ENCODE measurements around the gene TMED10. TPM values are rescaled to one million over a fixed set of nuclear protein-coding genes. Genes with fewer than 3 reads are reported as not detected.

TMED10 gene
- total and polyA plus RNA-seq, 4 donors, result 79.5 to 398 (median 274) TPM

DNA sequence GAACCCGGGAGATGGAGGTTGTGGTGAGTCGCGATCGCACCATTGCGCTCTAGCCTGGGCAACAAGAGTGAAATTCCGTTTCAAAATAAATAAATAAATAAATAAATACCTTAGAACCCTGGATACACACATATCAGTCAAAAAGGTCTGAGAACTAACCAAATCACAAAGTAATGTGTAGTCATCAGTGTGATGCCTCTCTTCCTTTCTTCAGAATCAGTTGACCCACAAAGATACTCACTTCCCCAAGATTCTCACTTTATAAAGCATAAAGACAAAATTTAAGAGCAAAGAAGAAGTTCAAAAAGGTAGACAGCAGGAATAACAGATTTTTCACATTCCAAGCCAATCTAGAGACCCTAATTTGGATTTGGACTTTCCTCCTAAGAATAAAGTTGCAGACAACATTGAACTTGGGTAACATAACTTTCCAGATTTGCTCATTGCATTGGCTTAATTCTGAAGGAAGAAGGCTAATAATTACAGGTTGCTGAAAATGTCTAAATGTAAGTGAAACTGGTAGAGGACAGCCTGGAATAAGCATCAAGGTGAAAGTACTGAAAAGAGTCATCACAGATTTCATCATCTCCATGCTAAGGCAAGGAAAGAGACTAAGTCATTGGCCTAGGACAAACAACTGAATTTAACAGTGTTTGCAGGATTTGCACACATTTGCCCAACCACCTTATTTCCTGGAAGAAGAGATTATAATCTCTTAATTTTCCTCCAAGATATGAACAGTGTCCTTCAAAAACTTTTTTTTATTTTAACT, 17.4 kb downstream of the TMED10 start:
- no peaks in the 10 kb centered on the region for H3K27me3 ChIP-seq (ENCODE audit: control insufficient read depth in 3 of 3, insufficient read depth in 3 of 3, low read length in 2 of 3)
- H3K9me3 ChIP-seq (ENCODE audit: control insufficient read depth in 4 of 4, insufficient read depth in 3 of 4, low read length in 3 of 4), result no peaks in the 10 kb centered on the region
- H3K4me1 ChIP-seq (ENCODE audit: control insufficient read depth in 5 of 5, insufficient read depth in 5 of 5, low read length in 5 of 5), result peaks cover 0 to 16% (median 0%) of the 10 kb centered on the region in 5 donors
- no peak overlapping the region for H3K9ac ChIP-seq (ENCODE audit: insufficient read depth in 1 of 2, low read length in 2 of 2)
- TF ChIP-seq, protein P1, sequence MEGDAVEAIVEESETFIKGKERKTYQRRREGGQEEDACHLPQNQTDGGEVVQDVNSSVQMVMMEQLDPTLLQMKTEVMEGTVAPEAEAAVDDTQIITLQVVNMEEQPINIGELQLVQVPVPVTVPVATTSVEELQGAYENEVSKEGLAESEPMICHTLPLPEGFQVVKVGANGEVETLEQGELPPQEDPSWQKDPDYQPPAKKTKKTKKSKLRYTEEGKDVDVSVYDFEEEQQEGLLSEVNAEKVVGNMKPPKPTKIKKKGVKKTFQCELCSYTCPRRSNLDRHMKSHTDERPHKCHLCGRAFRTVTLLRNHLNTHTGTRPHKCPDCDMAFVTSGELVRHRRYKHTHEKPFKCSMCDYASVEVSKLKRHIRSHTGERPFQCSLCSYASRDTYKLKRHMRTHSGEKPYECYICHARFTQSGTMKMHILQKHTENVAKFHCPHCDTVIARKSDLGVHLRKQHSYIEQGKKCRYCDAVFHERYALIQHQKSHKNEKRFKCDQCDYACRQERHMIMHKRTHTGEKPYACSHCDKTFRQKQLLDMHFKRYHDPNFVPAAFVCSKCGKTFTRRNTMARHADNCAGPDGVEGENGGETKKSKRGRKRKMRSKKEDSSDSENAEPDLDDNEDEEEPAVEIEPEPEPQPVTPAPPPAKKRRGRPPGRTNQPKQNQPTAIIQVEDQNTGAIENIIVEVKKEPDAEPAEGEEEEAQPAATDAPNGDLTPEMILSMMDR (IDR thresholded peaks at IDR 0.05; ENCODE audit: control extremely low read depth, extremely low read depth), result no peak
- no peak overlapping the region for H3K4me3 ChIP-seq
- 97 to 99% methylated on average over 6 of the region's 6 CpGs for WGBS, 2 donors
- peaks cover 0 to 7% (median 3%) of the 10 kb centered on the region in 4 donors for H3K36me3 ChIP-seq (ENCODE audit: control insufficient read depth in 4 of 4, insufficient read depth in 4 of 4, low read length in 4 of 4)
- no peak for ATAC-seq (ENCODE audit: insufficient read depth, low FRiP score)
- DNase-seq, result no peak
- no peak overlapping the region for H3K27ac ChIP-seq (ENCODE audit: low read depth in 1 of 2, low read length in 1 of 2)

DNA sequence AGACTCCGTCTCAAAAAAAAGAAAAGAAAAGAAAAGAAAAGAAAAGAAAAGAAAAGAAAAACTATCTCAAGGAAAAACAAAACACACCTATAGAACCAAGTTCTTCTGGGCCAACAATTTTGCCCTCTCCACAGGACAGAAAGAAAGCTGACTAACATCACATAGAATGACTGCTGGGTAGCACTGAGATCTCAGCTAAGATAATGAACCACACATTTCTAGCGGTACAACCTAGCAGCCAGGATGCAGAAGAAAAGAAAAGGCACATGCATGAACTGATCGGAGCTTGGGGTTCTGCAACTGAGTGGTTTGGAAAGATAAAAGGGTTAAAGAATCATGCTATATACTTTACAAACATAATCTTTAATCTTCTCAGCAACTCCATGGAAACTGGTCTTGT, 19.5 kb downstream of the TMED10 start:
- no peak overlapping the region for H3K4me3 ChIP-seq
- H3K27ac ChIP-seq (ENCODE audit: low read depth in 1 of 2, low read length in 1 of 2), result no peak overlapping the region
- no peak overlapping the region for H3K9ac ChIP-seq (ENCODE audit: insufficient read depth in 1 of 2, low read length in 2 of 2)
- no peak for DNase-seq
- H3K9me3 ChIP-seq (ENCODE audit: control insufficient read depth in 4 of 4, insufficient read depth in 3 of 4, low read length in 3 of 4), result no peaks in the 10 kb centered on the region
- H3K27me3 ChIP-seq (ENCODE audit: control insufficient read depth in 3 of 3, insufficient read depth in 3 of 3, low read length in 2 of 3), result no peaks in the 10 kb centered on the region
- TF ChIP-seq, protein P1 (IDR thresholded peaks at IDR 0.05; ENCODE audit: control extremely low read depth, extremely low read depth), result no peak
- no peak for ATAC-seq (ENCODE audit: insufficient read depth, low FRiP score)
- H3K4me1 ChIP-seq (ENCODE audit: control insufficient read depth in 5 of 5, insufficient read depth in 5 of 5, low read length in 5 of 5), result peaks cover 0 to 14% (median 0%) of the 10 kb centered on the region in 5 donors
- peaks cover 0 to 7% (median 0%) of the 10 kb centered on the region in 4 donors for H3K36me3 ChIP-seq (ENCODE audit: control insufficient read depth in 4 of 4, insufficient read depth in 4 of 4, low read length in 4 of 4)
- 65 to 75% methylated on average over 3 of the region's 3 CpGs for WGBS, 2 donors

DNA sequence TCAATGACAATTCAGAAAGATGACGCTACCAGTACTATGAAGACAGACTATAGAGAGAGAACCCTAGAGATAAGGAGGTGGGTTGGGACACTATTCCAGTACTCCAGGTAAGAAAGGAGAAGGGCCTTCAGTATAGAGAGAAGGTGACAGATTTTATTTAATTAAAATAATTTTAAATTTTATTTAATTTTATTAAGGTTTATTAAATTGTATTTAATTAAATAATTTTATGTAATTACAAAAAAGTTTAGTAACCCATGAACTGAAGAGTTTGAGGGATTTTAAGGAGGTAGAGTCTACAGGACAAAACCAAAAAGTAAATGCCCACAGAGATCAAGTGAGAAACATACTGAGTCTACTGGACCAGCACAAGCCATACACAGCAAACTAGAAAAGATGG, 20.3 kb downstream of the TMED10 start:
- H3K4me3 ChIP-seq, result no peak overlapping the region
- H3K4me1 ChIP-seq (ENCODE audit: control insufficient read depth in 5 of 5, insufficient read depth in 5 of 5, low read length in 5 of 5), result peaks cover 0 to 10% (median 0%) of the 10 kb centered on the region in 5 donors
- peaks cover 0 to 7% (median 3%) of the 10 kb centered on the region in 4 donors for H3K36me3 ChIP-seq (ENCODE audit: control insufficient read depth in 4 of 4, insufficient read depth in 4 of 4, low read length in 4 of 4)
- ATAC-seq (ENCODE audit: insufficient read depth, low FRiP score) (no peak), DNase-seq (no peak)
- H3K9me3 ChIP-seq (ENCODE audit: control insufficient read depth in 4 of 4, insufficient read depth in 3 of 4, low read length in 3 of 4), result no peaks in the 10 kb centered on the region
- no peaks in the 10 kb centered on the region for H3K27me3 ChIP-seq (ENCODE audit: control insufficient read depth in 3 of 3, insufficient read depth in 3 of 3, low read length in 2 of 3)
- TF ChIP-seq, protein P1 (IDR thresholded peaks at IDR 0.05; ENCODE audit: control extremely low read depth, extremely low read depth), result no peak
- 96% methylated on average over 1 of the region's 1 CpG for WGBS, 2 donors
- no peak overlapping the region for H3K27ac ChIP-seq (ENCODE audit: low read depth in 1 of 2, low read length in 1 of 2)
- H3K9ac ChIP-seq (ENCODE audit: insufficient read depth in 1 of 2, low read length in 2 of 2), result no peak overlapping the region
